GDM1 (cell line): ENCODE results near the gene OR6X1.
A peak's percentile ranks its signal among the peaks of the same experiment; 100 is the strongest.
"Not testable (repeated sequence)": the region's sequence is repeated elsewhere in the genome, so short reads cannot be mapped to it uniquely, and the experiment has no call there.

Experiments
- DNase-seq: peaks from one replicate; lab custom pipeline; 2025; lab: John Stamatoyannopoulos, UW

Gene OR6X1

DNA sequence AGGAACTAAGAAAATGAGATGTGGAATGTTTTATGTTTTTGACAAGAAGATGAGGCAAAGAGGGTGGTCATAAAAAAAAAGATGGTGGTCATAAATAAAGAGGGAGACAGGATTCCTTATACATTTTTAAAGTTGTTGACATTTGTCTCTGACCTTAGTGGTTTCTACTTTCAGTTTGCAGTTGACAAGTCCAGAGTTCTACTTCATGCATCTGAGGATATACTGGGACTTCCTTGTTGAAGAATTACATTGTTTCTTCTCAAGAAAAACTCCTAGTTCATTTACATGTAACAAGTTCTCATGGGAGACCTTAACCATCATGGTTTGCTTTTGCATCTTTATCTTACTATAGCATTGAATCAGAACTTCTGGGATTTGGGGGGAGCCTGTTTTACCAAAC, 1.2 kb downstream of the OR6X1 start:
- no peak for DNase-seq

DNA sequence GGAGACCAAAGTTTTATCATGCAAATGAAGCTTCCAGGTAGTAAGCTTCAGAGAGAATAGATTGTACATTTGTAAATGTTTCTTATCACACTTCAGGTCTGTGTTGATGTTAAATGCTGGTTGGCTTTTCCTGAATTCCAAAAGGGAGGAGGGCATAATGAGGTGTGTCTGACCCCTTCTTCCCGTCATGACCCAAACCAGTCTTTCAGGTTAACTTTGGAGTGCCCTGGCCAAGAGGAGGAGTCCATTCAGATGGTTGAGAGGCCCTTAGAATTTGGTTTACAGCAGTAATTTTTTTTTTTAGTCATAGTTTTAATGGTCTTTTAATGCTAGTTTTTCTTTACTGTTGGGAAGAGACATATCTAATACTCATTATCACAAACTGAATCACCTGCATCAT, 2.5 kb downstream of the OR6X1 start:
- no peak for DNase-seq

DNA sequence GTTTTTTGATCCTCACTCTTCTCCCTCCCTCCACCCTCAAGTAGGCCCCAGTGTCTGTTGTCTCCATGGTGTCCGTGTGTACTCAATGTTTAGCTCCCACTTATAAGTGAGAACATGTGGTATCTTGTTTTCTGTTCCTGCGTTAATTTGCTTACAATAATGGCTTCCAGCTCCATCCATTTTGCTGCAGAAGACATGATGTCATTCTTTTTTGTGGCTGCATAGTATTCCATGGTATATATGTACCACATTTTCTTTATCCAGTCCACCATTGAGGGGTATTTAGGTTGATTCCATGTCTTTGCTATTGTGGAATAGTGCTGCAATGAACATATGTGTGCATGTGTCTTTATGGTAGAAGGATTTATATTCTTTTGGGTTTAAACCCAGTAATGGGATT, 6.0 kb downstream of the OR6X1 start:
- not testable (repeated sequence) for DNase-seq

DNA sequence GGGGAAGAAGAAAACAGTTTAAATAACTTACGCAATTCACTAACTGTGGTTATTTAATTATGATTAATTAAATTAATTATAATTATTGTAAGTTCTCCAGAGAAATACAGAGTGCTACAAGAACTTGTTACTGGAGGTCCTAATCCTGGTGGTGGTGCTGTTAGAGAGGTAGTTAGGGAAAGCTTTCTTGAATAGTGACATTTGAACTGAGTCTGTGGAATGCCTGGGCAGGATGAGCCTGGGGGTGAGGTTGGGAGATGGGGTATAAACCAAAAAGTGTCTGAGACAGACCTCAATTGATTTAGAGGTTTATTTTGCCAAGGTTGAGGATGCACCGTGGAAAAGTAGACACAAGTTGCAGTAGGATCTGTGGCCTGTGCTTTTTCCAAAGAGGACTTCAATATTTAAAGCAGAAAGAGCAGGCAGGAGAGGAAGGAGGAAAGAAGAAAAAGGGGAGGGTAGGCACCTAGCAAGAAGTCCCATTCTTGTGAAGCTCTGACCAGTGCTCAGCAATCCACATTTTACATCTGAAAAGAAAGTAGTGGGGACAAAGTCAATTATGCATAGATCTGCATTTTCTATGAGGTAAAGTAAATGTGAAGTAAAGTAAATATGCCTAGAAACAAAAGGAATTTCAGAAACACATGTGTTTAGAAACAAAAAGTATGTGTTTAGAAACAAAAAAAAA, 8.4 kb downstream of the OR6X1 start:
- no peak for DNase-seq

DNA sequence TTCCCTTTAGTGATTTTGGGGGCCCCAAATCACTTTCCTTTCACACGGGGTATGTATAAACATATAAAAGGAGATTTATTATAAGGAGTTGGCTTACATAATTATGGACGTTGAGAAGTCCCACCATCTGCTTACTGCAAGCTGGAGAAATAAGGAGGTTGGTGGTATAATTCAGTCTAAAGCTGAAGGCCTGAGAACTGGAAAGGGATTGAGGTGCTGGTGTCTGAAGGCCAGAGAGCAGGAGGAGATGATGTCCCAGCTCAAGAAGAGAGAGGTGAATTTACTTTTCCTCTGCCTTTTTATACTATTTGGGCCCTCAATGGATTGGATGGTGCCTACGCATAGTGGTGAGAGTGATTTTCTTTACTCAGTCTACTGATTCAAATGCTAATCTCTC, 11.6 kb downstream of the OR6X1 start:
- no peak for DNase-seq

DNA sequence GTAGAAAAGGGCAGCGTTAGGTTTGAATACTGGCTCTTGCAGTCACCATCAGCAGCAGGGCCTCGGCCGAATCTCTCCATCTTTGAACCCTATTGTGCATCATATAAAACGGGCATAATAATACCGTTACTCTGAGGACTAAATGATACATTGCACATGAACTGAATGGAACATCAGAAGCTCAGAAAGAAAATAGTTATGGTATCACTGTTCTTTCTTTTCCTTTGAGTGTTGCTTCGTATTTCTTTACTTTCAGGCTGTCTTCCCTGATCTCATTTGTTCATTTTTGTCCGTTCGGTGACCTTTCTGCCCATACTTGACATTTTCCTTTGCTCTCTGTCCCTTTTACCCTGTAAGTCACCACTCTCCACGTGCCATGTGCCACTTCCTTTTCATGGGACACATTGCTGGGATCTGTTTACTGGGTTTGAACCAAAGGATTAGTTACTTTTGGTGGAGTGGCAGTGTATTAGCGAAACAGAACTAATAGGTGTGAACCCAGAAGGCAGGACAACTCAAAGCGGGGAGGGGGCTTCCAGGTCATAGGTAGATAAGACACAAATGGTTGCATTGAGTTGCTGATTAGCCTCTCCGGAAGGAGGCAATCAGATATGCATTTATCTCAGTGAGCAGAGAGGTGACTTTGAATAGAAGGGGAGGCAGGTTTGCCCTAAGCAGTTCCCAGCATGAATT, 12.1 kb downstream of the OR6X1 start:
- no peak for DNase-seq

DNA sequence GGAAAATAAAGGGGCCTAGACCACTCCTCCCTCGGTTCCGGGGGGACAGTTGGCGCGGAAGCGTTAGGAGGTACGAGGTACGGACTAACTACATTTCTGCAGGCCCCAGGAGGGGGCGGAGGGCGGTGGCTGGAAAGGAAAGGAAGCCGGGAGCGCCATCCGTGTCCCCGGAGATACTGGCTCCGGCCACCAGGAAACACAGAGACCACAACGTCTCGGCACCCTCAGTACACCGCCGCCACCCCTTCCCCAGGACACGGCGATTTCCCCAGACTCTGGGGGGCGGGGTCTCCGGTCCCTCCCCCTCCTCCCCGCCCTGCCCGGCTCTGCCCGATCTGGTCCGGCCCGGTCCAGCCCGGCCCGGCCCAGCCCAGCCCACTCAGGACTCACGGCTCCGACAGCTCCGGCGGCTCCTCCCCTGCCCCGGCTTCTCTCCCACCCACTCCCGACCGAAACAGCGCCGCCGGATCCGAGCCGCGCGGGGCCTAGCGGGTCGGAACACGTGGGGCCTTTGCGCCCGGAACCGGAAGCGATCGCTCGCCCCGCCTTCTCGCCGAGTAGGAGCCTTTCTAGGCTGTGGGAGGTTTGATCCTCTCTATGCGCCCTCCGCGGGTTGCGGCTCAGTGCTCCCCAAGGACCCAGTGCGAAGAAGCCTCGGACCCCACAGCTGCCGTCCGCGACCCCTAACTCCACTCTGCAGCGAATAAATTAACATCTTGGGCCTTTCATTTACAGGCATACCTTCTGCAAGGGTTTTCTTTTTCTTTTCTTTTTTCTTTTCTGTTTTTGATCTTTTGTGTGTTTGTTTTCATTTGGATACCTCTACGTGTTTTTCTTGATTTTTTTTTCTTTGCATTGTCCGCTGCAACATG, 12.9 kb downstream of the OR6X1 start, which contains the start of gene ZNF202:
ZNF202 (minus strand) TSS at position 502 of the 872 bp plus-strand sequence. CDS start 10,772 bp downstream, outside the sequence.
- peak; percentile 84 for DNase-seq

DNA sequence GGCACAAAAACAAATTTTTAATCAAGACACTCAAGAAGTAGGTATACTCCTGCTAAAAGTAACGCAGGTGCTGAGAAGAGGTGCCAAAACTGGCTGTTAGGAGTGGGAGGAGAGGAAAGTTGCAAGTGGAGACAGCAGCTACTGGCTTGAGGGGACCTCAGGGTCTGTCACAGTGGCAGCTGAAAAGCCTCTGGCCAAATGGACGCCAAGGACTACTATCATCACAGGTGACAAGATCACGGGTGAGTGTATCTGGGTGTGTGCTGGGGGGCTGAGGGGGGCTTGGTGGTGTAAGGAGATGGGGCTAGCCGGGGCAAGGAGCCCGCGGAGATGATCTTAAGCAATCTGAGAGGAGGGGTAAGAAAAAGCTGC, 13.5 kb downstream of the OR6X1 start:
- DNase-seq: no peak

DNA sequence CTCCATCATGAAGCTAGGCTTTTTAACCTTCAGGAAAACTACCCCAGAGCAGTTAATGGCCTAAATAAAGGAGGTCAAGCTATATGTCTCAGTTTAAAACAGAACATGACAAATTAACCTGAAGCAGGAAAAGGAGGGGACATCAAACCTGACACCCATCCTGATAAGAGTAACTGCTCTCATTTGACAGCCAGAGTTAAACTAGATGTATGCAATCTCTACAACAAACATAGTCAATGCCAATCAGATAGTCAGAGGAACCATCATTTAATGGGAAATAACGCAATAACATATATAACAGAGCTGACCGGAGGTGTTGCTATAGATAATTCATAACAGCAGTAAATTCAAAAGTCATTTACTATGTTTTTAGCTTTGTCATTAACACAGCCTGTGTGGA, 15.9 kb downstream of the OR6X1 start:
- no peak for DNase-seq

DNA sequence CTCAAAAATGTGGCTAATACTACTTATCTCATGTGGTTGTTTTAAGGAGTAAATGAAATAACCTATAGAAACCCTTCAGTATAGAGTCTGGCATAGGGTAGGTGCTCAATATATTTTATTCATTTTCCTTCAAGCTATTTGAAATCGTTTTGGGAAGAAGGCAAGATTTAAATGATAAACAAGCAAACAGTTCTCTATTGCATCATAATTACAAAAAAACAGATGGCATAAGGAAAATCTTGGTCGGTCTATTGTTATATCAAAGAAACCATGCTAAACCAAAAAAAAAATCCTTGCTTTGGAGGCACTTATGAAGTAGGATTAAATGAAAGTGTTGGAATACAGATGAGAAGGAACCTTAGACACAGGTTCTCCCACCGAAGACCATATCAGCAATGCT, 17.5 kb downstream of the OR6X1 start:
- DNase-seq: no peak

DNA sequence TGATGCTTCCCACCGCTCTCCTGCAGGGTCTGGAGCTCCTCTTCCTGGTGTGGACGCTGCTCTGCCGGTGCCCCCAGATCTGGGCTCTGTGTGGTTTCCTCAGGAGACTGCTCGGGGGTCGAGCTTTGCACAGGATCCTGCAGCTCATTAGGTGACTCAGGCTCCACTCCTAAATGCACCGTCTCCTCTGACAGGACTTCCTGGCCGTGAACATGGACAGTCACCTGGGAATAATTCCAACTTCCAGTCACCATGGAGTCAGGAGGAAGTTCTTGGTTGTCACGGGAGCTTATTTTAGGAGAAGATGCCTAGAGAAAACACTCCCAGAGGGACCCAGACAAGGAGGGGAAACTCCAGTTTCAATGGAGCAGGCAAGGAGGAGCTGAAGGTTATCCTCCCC, 24.7 kb downstream of the OR6X1 start:
- DNase-seq: no peak

DNA sequence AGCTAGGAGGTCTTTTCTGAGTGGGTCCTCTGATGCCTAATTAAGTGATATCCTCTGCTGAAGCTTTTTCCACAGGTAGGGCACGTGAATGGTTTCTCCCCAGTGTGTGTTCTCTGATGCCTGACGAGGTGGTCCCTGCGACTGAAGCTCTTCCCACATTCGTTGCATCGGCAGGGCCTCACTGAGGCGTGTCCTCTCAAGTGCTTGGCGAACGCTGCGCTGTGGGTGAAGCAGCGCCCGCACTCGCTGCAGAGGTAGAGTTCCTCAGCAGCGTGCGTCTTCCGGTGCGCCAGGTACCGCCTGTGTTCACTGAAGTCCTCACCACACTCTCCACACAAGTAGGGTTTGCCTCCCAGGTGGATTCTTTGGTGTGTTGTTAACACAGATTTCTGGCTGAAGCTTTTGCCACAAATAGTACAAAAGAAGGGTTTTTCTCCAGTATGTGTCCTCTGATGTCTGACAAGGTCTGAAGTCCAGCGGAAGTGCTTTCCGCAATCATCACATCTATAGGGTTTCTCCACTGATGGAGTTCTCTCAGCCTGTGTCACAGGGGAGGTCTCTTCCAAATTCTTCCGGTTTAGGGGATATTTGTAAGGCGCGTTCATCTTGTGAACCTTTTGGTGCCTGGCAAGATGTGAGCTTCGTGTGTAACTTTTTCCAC, 28.2 kb downstream of the OR6X1 start:
- DNase-seq: no peak

DNA sequence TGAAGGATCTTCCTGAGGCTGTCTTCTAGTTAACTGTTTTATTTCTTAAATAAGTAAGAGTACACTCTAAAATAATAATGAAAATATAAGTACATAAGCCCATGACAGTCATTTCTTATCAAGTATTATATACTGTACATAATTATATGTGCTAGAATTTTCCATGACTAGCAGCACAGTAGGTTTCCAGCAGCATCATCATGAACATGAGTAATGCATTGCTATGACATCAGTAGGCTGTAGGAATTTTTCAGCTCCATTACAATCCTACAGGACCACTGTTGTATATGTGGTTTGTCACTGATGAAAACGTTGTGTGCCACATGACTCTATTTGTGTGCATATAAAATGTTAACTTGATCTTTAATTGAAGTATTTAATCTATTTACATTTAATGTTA, 34.9 kb downstream of the OR6X1 start:
- DNase-seq: no peak

DNA sequence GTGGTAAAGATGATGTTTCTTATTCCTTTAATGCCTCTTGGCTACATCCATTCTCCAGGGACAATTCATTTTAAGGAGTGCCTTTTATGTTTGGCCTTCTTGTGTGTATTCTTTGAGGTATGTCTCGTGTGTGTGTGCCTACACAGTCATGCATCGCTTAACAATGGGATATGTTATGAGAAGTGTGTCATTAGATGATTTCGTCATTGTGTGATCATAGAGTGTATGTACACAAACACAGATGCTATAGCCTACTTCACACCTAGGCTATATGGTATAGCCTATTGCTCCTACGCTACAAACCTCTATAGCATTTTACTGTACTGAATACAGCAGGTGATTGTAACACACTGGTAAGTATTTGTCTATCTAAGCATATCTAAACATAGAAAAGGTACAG, 35.8 kb downstream of the OR6X1 start:
- no peak for DNase-seq

DNA sequence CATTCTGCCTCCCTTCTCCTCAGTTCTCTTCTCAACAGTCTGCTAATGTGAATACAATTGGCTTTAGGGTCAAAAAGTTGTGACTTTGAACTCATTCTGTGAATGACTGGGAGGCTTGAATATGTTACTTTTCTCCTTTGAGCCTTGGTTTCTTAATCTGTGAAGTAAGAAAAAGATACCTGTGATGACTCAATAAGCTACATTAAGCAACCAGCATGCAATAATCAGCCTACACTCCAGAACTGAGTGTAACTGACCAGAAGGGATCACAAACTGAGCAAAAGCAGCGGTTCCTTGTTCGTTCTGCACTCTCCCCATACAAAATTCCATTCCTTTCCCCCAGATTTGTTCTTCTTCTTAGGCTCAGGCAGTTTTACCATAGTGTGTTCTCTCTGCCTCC, 36.3 kb downstream of the OR6X1 start:
- DNase-seq: no peak

DNA sequence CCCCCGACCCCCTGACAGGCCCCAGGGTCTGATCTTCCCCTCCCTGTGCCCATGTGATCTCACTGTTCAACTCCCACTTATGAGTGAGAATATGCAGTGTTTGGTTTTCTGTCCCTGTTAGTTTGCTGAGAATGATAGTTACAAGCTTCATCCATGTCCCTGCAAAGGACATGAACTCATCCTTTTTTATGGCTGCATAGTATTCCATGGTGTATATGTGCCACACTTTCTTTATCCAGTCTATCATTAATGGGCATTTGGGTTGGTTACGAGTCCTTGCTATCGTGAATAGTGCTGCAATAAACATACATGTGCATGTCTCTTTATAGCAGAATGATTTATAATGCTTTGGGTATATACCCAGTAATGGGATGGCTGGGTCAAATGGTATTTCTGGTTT, 41.7 kb downstream of the OR6X1 start:
- not testable (repeated sequence) for DNase-seq

DNA sequence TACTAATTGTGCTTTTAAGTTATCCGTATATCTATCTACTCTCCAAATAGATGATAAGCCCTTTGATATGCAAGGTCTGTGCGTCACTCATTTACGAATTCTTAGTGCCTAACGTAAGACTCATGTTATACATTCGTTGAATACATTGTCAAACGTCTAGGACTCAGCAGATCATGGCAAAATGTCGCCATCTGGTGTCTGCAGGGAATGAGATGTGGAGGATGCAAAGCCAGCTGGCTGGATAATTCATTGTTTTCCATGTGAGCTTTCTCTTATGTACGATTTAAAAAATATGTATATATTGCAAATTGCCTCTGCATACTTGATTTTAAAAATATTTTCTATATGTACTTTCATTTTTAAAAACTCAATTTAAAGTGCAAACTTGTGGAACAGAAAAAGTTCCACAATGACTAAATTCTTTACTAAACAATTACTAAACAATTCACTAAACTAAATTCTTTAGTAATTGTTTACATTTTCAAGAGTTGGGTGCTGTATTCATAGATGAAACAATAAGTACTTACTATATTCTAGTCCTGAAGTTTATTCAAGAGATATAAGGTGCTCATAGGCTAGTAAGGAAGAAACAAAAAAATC, 46.6 kb downstream of the OR6X1 start:
- DNase-seq: peak; percentile 13

DNA sequence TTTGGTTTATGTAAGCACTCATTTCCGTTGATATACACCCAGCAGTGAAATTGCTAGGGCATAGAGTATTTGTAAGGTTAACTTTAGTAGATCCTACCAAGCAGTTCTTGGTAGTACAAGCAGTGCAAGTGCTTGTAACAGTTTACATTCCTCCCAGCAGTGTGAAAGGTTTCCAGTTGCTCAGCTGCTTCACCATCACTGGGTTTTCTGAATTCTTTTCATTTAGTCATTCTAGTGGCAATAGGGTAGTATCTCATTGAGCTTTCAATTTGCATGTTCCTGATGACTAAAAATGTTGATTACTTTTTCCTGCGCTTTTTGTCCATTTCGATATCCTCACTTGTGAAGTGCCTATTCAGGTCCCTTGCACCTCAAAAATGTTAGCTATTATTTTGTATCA, 47.1 kb downstream of the OR6X1 start:
- DNase-seq: no peak

DNA sequence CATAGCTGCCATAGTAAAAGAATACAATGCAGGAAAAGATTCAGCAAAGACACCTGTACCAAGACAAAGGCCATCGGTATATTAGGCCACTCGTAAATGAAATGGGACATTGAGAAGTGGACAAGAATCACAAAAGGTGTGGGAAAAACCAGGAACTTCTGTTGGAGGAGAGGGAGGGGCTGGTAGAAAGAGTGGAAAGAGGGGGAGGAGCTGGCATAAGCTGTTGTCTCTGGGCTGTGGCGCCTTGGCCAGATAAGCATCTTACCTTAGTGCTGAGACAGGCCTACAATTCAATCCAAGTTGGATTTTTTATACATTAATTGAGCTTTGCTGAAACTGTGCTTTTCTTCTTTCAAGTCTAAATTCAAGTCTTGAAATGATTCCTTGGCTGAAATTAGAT, 50.0 kb downstream of the OR6X1 start:
- no peak for DNase-seq
